PFSK-1 (cell line): Measurements from ENCODE around the gene DRGX.

Experiments
- POLR2AphosphoS5 ChIP-seq: IDR thresholded peaks from 2 replicates; pipeline ENCODE4 v1.6.1; 2012; ENCODE audit warnings: low read depth, mild to moderate bottlenecking, control low read depth, low read length, moderate library complexity
- SIN3A ChIP-seq: IDR thresholded peaks from 2 replicates; pipeline ENCODE4 v1.6.1; 2012; ENCODE audit warnings: mild to moderate bottlenecking, low read length, moderate library complexity, borderline replicate concordance; ENCODE audit not compliant: insufficient read depth
- TAF1 ChIP-seq: IDR thresholded peaks from 2 replicates; pipeline ENCODE4 v1.6.1; 2012; ENCODE audit warnings: low read length, control low read depth, borderline replicate concordance; ENCODE audit not compliant: insufficient read depth
- TF ChIP-seq, protein P1 (sequence below), 2 experiments: IDR thresholded peaks; 2 replicates each; pipeline versions ENCODE4 v1.6.1 to v1.8.0; 2011 to 2012; ENCODE audit warnings: low read depth in 2 of 2, low read length in 2 of 2, control low read depth in 1 of 2, inconsistent platforms in 1 of 2, mild to moderate bottlenecking in 1 of 2, moderate library complexity in 1 of 2; ENCODE audit not compliant: insufficient read depth in 1 of 2

DNA sequence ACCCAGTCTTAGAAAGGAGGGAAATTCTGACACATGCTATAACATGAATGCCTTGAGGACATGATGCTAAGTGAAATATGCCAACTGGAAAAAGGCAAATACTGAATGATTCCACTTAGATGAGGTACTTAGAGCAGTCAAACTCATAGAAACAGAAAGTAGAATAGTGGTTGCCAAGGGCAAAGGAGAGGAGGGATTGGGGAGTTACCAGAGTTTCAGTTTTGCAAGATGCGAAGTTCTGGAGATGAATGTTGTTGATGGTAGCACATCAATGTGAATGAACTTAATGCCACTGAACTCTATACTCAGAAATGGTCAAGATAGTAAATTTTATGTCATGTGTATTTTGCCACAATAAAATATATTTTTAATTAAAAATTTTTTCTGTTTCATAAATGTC is 38.9 kb downstream of the DRGX start:
- TF ChIP-seq POLR2AphosphoS5: no peak
- TF ChIP-seq, protein P1, sequence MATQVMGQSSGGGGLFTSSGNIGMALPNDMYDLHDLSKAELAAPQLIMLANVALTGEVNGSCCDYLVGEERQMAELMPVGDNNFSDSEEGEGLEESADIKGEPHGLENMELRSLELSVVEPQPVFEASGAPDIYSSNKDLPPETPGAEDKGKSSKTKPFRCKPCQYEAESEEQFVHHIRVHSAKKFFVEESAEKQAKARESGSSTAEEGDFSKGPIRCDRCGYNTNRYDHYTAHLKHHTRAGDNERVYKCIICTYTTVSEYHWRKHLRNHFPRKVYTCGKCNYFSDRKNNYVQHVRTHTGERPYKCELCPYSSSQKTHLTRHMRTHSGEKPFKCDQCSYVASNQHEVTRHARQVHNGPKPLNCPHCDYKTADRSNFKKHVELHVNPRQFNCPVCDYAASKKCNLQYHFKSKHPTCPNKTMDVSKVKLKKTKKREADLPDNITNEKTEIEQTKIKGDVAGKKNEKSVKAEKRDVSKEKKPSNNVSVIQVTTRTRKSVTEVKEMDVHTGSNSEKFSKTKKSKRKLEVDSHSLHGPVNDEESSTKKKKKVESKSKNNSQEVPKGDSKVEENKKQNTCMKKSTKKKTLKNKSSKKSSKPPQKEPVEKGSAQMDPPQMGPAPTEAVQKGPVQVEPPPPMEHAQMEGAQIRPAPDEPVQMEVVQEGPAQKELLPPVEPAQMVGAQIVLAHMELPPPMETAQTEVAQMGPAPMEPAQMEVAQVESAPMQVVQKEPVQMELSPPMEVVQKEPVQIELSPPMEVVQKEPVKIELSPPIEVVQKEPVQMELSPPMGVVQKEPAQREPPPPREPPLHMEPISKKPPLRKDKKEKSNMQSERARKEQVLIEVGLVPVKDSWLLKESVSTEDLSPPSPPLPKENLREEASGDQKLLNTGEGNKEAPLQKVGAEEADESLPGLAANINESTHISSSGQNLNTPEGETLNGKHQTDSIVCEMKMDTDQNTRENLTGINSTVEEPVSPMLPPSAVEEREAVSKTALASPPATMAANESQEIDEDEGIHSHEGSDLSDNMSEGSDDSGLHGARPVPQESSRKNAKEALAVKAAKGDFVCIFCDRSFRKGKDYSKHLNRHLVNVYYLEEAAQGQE (IDR thresholded peaks at IDR 0.05; ENCODE audit: insufficient read depth in 1 of 2, low read depth in 2 of 2, low read length in 2 of 2): no peak
- TF ChIP-seq TAF1: no peak
- no peak for TF ChIP-seq SIN3A
